ENCODE data around the gene NPB.
A peak's percentile ranks its signal among the peaks of the same experiment; 100 is the strongest.

Gene NPB

GRCh38 chr17:81902023-81902652 lies at the start of gene NPB:
TSS of gene NPB (plus strand) at chr17:81902238. CDS start at chr17:81902278, 40 bp downstream.
- no peak for DNase-seq (ENCODE audit: low read depth)

- DNase-seq (ENCODE audit: low read depth), result no peak
These were observed 46.9 kb upstream of the NPB start for GRCh38 chr17:81854974-81855774.

- no peak for DNase-seq (ENCODE audit: low read depth)
These were observed 43.7 kb upstream of the NPB start for GRCh38 chr17:81858170-81858966.

- no peak for DNase-seq (ENCODE audit: low read depth)
These were observed 42.8 kb upstream of the NPB start for GRCh38 chr17:81858967-81859905.

- peak; percentile 96 for DNase-seq (ENCODE audit: low read depth)
These were observed 41.9 kb upstream of the NPB start, which contains the start of gene P4HB for GRCh38 chr17:81859906-81860755. TSS of gene P4HB (minus strand) at chr17:81860535. CDS start at chr17:81860471, 64 bp downstream.

GRCh38 chr17:81860756-81861568 lies 41.1 kb upstream of the NPB start:
- peak; percentile 99 for DNase-seq (ENCODE audit: low read depth)

GRCh38 chr17:81863123-81863675 lies 38.8 kb upstream of the NPB start:
- DNase-seq (ENCODE audit: low read depth), result no peak

- no peak for DNase-seq (ENCODE audit: low read depth)
These were observed 37.9 kb upstream of the NPB start for GRCh38 chr17:81863833-81864768.

GRCh38 chr17:81865358-81865732 lies 36.7 kb upstream of the NPB start:
- no peak for DNase-seq (ENCODE audit: low read depth)

- no peak for DNase-seq (ENCODE audit: low read depth)
These were observed 36.2 kb upstream of the NPB start for GRCh38 chr17:81865733-81866439.

- DNase-seq (ENCODE audit: low read depth), result no peak
These were observed 35.4 kb upstream of the NPB start for GRCh38 chr17:81866440-81867169.

- no peak for DNase-seq (ENCODE audit: low read depth)
These were observed 34.7 kb upstream of the NPB start for GRCh38 chr17:81867170-81867990.

- DNase-seq (ENCODE audit: low read depth), result no peak
These were observed 33.9 kb upstream of the NPB start for GRCh38 chr17:81867991-81868673.

- no peak for DNase-seq (ENCODE audit: low read depth)
These were observed 33.3 kb upstream of the NPB start for GRCh38 chr17:81868674-81869220.

All from stimulated activated CD8-positive, alpha-beta memory T cell treated with anti-CD3 and anti-CD28 coated beads, Interleukin-12 subunit alpha, Interleukin-12 subunit beta, amount 100 ng/mL, for 4 hours (primary cell).